ENCODE data around the gene PLD1.
"Not testable (repeated sequence)": the region's sequence is repeated elsewhere in the genome, so short reads cannot be mapped to it uniquely, and the experiment has no call there.

The PLD1 gene

GRCh38 chr3:171654809-171655208 is 155.5 kb downstream of the PLD1 start:
- peak; percentile 27 for DNase-seq

GRCh38 chr3:171654326-171654725 is 156.0 kb downstream of the PLD1 start:
- DNase-seq: no peak

- no peak for DNase-seq
Measured at GRCh38 chr3:171653701-171654100, 156.6 kb downstream of the PLD1 start.

- DNase-seq: no peak
Measured at GRCh38 chr3:171652932-171653331, 157.4 kb downstream of the PLD1 start.

- no peak for DNase-seq
Measured at GRCh38 chr3:171649911-171650592, 160.2 kb downstream of the PLD1 start.

- no peak for DNase-seq
Measured at GRCh38 chr3:171649267-171649666, 161.0 kb downstream of the PLD1 start.

- no peak for DNase-seq
Measured at GRCh38 chr3:171648069-171648468, 162.2 kb downstream of the PLD1 start.

- peak; percentile 60 for DNase-seq
Measured at GRCh38 chr3:171646357-171647133, 163.7 kb downstream of the PLD1 start.

GRCh38 chr3:171644681-171645080 is 165.6 kb downstream of the PLD1 start:
- no peak for DNase-seq

GRCh38 chr3:171643681-171644080 is 166.6 kb downstream of the PLD1 start:
- no peak for DNase-seq

- no peak for DNase-seq
Measured at GRCh38 chr3:171643033-171643432, 167.2 kb downstream of the PLD1 start.

- DNase-seq: peak; percentile 61
Measured at GRCh38 chr3:171640520-171641412, 169.5 kb downstream of the PLD1 start.

- no peak for DNase-seq
Measured at GRCh38 chr3:171636666-171637065, 173.6 kb downstream of the PLD1 start.

GRCh38 chr3:171632766-171633165 is 177.5 kb downstream of the PLD1 start:
- DNase-seq: no peak

GRCh38 chr3:171626799-171627198 is 183.5 kb downstream of the PLD1 start:
- DNase-seq: not testable (repeated sequence)

GRCh38 chr3:171622126-171622525 is 188.2 kb downstream of the PLD1 start:
- DNase-seq: no peak

- no peak for DNase-seq
Measured at GRCh38 chr3:171620825-171621434, 189.4 kb downstream of the PLD1 start.

GRCh38 chr3:171616798-171617197 is 193.5 kb downstream of the PLD1 start:
- no peak for DNase-seq

- DNase-seq: no peak
Measured at GRCh38 chr3:171615686-171616085, 194.6 kb downstream of the PLD1 start.

- DNase-seq: no peak
Measured at GRCh38 chr3:171615281-171615680, 195.0 kb downstream of the PLD1 start.

GRCh38 chr3:171614318-171614921 is 195.9 kb downstream of the PLD1 start:
- DNase-seq: no peak

- DNase-seq: no peak
Measured at GRCh38 chr3:171607452-171607851, 202.8 kb downstream of the PLD1 start.
